Gastroesophageal sphincter (tissue), 4 donors: ENCODE measurements around the gene FBXL17. TPM values are rescaled to one million over a fixed set of nuclear protein-coding genes. Genes with fewer than 3 reads are reported as not detected.

Experiments used
- ATAC-seq: fragments of 150-250 bp; one replicate; pipeline ENCODE4 v1.9.1; 2016; ENCODE audit warnings: mild to moderate bottlenecking, moderate library complexity
- H3K27ac ChIP-seq, 4 donors: fragments of 200-600 bp; sonication (generic) in 3 of 4; 1 replicate in 3 of 4; 2 replicates in 1 of 4; pipeline ENCODE4 v1.5.1; 2016 to 2019
- H3K27me3 ChIP-seq: fragments of 200-600 bp; sonication (generic); one replicate; pipeline ENCODE4 v1.5.1; 2019
- H3K36me3 ChIP-seq, 2 donors: fragments of 200-600 bp; sonication (generic); one replicate each; pipeline ENCODE4 v1.5.1; 2019; ENCODE audit warnings: control low read depth in 1 of 2
- H3K4me1 ChIP-seq, 3 donors: fragments of 200-600 bp; sonication (generic); 1 replicate in 2 of 3; 2 replicates in 1 of 3; pipeline ENCODE4 v1.5.1; 2016 to 2019; ENCODE audit warnings: control low read depth in 2 of 3
- H3K4me3 ChIP-seq, 2 donors: fragments of 200-600 bp; sonication (generic); one replicate each; pipeline ENCODE4 v1.5.1; 2019; ENCODE audit warnings: mild to moderate bottlenecking in 1 of 2, moderate library complexity in 1 of 2
- H3K9me3 ChIP-seq, 3 donors: fragments of 200-600 bp; sonication (generic); one replicate each; pipeline ENCODE4 v1.5.1; 2017 to 2019; ENCODE audit warnings: control low read depth in 2 of 3
- EP300 ChIP-seq: sonication (generic); formaldehyde crosslinking; IDR thresholded peaks from one replicate; pipeline ENCODE4 v1.6.1; 2017; ENCODE audit warnings: antibody characterized with exemption, mild to moderate bottlenecking
- POLR2A ChIP-seq, 2 donors: fragments of 450-650 bp; IDR thresholded peaks; one replicate each; pipeline ENCODE4 v1.6.1; 2017; ENCODE audit warnings: antibody characterized with exemption in 2 of 2, mild to moderate bottlenecking in 2 of 2, moderate library complexity in 1 of 2
- POLR2AphosphoS5 ChIP-seq: sonication (generic); formaldehyde crosslinking; IDR thresholded peaks from one replicate; pipeline ENCODE4 v1.6.1; 2017; ENCODE audit warnings: antibody characterized with exemption
- WGBS, 2 donors: methylation state at CpG; one replicate each; pipeline ENCODE4 v1.1.5; 2018; ENCODE audit warnings: low coverage in 1 of 2; 5-methylcytosine and 5-hydroxymethylcytosine counted together
- total RNA-seq, 4 donors: library from RNA; depleted of rRNA; stranded (reverse); fragments of >200 nt; gene quantifications; one replicate each; pipeline ENCODE4 v1.1.0, GENCODE V29; 2016
- TF ChIP-seq, protein P1 (sequence below), 4 experiments: fragments of 200-600 bp in 2 of 4; fragments of 450-650 bp in 2 of 4; sonication (generic) in 1 of 4; IDR thresholded peaks; one replicate each; pipeline ENCODE4 v1.5.1; 2017 to 2019; ENCODE audit warnings: antibody characterized with exemption in 4 of 4, mild to moderate bottlenecking in 2 of 4, moderate library complexity in 2 of 4

The FBXL17 gene
- total RNA-seq, 4 donors from 2014 or later: 15.3 to 25.5 (median 21.7) TPM

DNA sequence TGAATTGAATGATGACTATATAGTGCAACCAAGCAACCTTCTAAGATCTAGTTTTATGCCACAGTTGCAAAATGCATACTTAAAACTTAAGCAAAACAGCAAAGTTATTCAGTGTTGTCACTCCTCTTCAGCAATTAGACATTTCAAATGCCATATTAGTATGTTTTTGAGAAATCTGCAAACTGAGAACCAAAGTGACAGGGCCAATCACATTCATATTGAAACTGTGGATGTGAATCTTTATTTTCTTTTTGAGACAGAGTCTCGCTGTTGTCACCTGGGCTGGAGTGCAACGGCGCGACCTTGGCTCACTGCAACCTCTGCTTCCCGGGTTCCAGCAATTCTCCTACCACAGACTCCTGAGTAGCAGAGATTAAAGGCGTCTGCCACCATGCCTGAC lies 461.9 kb downstream of the FBXL17 start:
- no peak overlapping the region for H3K4me3 ChIP-seq
- H3K9me3 ChIP-seq: no peaks in the 10 kb centered on the region
- H3K27ac ChIP-seq: no peak overlapping the region
- H3K27me3 ChIP-seq: no peaks in the 10 kb centered on the region
- H3K36me3 ChIP-seq: no peaks in the 10 kb centered on the region
- ATAC-seq: no peak
- H3K4me1 ChIP-seq: no peaks in the 10 kb centered on the region
- WGBS, 2 donors: 97 to 100% methylated on average over 6 of the region's 6 CpGs
- TF ChIP-seq, protein P1, sequence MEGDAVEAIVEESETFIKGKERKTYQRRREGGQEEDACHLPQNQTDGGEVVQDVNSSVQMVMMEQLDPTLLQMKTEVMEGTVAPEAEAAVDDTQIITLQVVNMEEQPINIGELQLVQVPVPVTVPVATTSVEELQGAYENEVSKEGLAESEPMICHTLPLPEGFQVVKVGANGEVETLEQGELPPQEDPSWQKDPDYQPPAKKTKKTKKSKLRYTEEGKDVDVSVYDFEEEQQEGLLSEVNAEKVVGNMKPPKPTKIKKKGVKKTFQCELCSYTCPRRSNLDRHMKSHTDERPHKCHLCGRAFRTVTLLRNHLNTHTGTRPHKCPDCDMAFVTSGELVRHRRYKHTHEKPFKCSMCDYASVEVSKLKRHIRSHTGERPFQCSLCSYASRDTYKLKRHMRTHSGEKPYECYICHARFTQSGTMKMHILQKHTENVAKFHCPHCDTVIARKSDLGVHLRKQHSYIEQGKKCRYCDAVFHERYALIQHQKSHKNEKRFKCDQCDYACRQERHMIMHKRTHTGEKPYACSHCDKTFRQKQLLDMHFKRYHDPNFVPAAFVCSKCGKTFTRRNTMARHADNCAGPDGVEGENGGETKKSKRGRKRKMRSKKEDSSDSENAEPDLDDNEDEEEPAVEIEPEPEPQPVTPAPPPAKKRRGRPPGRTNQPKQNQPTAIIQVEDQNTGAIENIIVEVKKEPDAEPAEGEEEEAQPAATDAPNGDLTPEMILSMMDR (IDR thresholded peaks at IDR 0.05): no peak
- TF ChIP-seq POLR2A (IDR thresholded peaks at IDR 0.05) (no peak), EP300 (no peak), POLR2AphosphoS5 (no peak)

DNA sequence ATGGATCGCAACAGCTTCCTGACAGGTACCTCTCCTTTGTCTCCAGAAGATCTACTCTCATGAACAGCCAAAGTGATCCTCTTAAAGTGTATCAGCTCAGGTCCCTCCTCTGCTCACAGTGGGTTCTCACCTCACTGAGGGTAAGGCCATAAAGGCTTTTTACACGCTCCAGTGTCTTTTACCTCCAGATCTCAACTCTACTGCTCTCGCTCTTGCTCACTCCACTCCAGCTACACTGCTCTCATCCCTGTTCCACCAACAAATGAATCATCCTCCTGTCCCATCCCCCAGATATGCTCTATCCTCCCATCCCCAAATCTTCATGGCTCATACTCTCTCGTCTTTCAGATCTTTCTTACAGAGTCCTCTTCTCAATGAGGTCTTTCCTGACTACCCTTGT lies 462.5 kb downstream of the FBXL17 start:
- H3K9me3 ChIP-seq: no peaks in the 10 kb centered on the region
- H3K27me3 ChIP-seq: no peaks in the 10 kb centered on the region
- no peak for ATAC-seq
- no peak overlapping the region for H3K27ac ChIP-seq
- no peaks in the 10 kb centered on the region for H3K36me3 ChIP-seq
- no peak overlapping the region for H3K4me3 ChIP-seq
- WGBS, 2 donors: 91 to 93% methylated on average over 4 of the region's 4 CpGs
- TF ChIP-seq EP300 (no peak), POLR2A (IDR thresholded peaks at IDR 0.05) (no peak), POLR2AphosphoS5 (no peak)
- TF ChIP-seq, protein P1 (IDR thresholded peaks at IDR 0.05): no peak
- no peaks in the 10 kb centered on the region for H3K4me1 ChIP-seq

DNA sequence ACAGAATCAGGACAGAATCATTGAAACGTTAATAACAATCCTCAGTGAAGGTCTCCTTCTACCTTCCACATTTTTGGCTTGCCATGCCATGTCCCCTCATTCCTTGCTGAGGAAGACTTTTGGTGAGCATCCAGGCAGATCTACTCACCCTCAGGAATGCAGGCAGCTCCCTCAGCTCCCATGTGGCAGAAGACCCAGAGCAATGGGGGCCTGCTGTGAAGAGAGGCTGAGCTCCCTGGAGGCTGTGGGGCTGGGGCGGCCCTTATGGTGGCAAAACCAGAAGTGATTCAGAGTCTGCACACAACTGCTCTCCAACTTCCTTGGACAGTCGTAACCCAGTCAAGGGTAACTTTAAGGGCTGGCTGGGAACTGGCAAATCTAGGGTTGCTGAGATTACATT lies 463.9 kb downstream of the FBXL17 start:
- no peaks in the 10 kb centered on the region for H3K9me3 ChIP-seq
- no peaks in the 10 kb centered on the region for H3K36me3 ChIP-seq
- H3K27me3 ChIP-seq: no peaks in the 10 kb centered on the region
- no peak overlapping the region for H3K4me3 ChIP-seq
- no peak for TF ChIP-seq POLR2AphosphoS5
- TF ChIP-seq, protein P1 (IDR thresholded peaks at IDR 0.05): no peak
- no peak for TF ChIP-seq EP300
- ATAC-seq: no peak
- no peaks in the 10 kb centered on the region for H3K4me1 ChIP-seq
- H3K27ac ChIP-seq: no peak overlapping the region
- 79% methylated on average over 2 of the region's 3 CpGs; no CpG with 5 or more reads in 1 of the 2 donors for WGBS, 2 donors

DNA sequence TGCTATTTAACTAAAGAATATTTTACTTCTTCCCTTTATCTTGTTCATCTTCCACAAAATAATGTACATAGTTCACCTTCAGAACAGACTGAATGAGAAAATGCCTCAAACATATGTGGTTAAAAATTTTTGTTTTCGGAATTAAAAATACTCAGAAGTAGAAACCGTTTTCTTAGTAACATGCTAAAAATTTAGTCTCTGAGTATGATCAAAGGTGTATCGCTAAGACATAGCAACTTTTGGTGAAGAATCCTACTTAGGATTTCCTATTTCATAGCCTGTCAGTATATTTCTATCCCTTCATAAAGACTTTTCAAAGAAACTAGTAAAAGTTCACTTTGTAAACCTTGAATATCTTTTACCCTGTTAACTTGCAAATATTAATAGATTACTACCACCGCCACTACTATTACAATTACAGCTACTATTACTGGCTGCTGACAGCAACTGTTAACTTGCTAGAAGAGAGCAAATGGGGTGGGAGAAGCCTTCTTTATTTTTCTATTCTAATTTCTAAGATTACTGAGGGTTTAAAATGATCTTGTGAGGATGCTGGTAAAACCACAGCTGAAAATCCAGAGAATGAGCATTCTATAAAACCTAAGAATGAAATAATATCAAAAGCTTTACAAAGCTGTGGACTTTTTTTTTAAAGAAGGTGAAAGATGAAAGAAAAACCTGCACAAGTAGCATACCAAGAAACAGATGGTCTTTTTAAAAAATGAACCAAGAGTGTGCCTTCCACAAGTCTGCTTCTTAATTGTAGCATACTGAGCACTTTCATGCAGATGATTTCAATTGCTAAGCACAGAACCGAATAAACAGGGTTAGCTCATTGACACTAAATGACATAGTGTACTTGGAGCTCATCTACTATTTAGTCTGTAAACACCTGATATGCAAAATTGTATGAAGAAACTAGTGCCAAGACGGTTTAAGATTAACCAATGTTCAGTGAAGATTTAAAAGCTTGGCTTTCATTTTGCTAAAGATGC lies 464.9 kb downstream of the FBXL17 start:
- Histone ChIP-seq H3K36me3 (no peaks in the 10 kb centered on the region), H3K9me3 (no peaks in the 10 kb centered on the region), H3K27me3 (no peaks in the 10 kb centered on the region), H3K4me1 (no peaks in the 10 kb centered on the region), H3K27ac (no peak overlapping the region), H3K4me3 (no peak overlapping the region)
- ATAC-seq: no peak
- TF ChIP-seq POLR2AphosphoS5: no peak
- 73 to 91% methylated on average over 6 of the region's 6 CpGs for WGBS, 2 donors

DNA sequence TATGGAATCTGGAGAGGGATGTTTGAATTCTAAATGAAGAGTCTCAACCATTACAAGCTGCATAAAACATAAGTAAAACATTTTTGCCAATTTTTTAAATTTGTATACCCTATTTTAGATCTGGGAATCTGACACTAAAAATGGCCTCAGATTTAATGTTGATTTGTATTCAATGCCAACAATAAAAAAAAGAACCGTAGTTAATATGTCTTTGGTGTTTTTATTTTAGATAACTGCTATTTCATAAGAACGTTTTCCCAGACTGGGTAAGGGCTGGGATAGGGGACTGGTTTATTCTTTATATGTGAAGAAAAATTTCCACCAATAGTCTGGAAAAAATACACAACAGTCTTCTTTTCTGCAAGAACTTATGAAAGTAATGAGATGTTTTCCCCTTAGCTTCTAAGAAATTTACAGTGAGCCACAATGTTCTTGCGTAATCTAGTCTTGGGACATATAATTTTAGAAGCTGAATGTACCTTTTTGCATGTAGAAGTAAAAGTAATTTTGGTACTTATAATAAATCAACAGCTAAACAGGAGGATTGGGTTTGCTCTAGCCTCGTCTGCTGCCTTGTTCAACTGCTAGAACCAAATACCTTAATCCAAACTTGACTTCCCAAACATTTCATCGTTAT lies 466.6 kb downstream of the FBXL17 start:
- ATAC-seq: no peak
- Histone ChIP-seq H3K9me3 (no peaks in the 10 kb centered on the region), H3K4me3 (no peak overlapping the region), H3K4me1 (no peaks in the 10 kb centered on the region), H3K27me3 (no peaks in the 10 kb centered on the region), H3K36me3 (no peaks in the 10 kb centered on the region), H3K27ac (no peak overlapping the region)
- 75 to 76% methylated on average over 5 of the region's 5 CpGs for WGBS, 2 donors
- TF ChIP-seq EP300: no peak
- no peak for TF ChIP-seq POLR2A (IDR thresholded peaks at IDR 0.05)
- TF ChIP-seq POLR2AphosphoS5: no peak
- TF ChIP-seq, protein P1 (IDR thresholded peaks at IDR 0.05): no peak
